Measurements from ENCODE around the gene ROBO1. TPM values are rescaled to one million over a fixed set of nuclear protein-coding genes. Genes with fewer than 3 reads are reported as not detected.

Gene ROBO1
- total RNA-seq, 1 experiment from 2014 or later = 0.25 TPM

DNA sequence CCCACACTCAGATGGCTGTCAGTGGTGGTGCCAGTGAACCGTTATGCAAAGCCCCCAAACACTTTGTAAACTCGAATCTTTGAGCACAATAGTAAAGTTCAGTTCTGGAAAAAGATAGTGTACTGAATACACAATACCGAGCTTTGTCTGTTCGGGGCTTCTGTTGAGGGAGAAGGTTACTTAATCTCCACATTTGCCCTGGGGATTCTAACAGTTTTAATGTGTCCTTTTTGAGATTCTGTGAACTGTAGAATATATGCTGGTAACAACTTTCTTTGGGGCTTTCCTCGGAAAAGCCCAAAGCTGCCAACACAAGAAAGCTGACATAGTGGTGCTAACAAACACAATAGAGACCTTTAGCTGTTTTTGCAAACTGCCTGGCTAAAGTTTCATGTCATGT lies 686.5 kb downstream of the ROBO1 start:
- no peak for DNase-seq (ENCODE audit: low spot score)

DNA sequence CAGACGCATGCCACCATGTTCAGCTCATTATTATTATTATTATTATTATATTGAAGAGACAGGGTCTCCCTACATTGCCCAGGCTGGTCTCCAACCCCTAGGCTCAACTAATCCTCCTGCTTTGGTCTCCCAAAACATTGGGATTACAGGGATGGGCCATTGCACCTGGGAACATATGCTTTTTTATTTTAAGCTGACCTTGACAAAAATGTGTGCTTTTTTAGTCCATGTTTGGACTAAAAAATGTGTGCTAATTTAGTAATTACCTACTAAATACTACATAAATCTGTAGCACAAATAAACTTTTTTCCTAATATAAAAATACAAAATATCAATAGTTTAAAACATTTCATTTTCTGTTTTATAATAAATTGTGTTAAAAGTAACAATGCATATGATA lies 693.2 kb downstream of the ROBO1 start:
- no peak for DNase-seq (ENCODE audit: low spot score)

DNA sequence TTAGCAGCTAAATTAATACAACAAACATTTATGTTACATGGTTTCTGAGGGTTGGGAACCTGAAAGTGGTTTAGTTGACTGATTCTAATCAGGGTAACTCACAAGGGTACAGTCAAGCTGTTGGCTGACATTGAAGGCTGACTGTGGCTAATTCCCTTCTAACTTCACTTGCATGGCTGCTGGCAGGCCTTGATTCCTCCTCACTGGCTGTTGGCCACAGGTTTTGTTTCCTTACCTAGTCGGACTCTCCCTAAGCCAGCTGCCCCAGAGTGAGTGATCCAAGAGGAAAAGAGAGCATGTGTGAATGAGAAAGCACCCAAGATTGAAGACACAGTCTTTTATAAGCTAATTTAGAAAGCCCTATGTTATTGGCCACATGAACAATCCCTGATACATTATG lies 700.1 kb downstream of the ROBO1 start:
- DNase-seq (ENCODE audit: low spot score) = no peak

DNA sequence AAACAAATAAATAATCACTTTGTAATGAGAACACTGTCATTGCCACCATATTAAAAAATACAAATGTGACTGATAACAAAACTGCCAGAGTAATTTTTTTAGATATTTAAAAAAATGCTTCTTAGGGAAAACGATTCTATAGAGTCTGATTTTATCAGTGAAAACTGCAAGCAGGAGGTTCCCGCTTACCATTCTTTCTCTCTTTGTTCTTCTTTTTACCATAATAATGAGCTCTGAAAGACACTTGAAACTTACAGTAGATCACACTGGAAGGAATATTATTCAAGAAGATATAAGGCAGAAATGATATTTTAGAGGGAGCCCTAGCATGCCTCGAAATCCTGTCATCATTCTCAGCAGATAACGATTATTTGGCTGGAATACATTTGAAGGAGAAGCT lies 701.3 kb downstream of the ROBO1 start:
- no peak for DNase-seq (ENCODE audit: low spot score)

DNA sequence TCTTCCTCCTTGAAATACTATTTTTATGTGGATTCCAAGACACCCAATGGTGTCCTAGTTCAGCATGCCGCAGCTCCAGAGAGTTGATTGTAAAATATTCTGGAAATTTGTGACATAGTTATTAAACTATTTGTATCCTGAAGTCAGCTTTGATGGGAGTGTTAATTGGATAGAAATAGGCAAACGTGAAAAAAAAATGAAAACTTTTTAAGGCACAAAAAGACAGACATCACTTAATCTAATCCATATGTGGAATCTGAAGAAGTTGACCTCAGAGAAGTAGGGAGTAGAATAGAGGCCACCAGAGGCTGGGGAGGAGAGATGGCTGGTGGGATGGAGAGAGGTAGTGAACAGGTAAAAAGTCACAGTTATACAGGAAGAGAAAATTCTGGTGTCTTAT lies 704.2 kb downstream of the ROBO1 start:
- no peak for DNase-seq (ENCODE audit: low spot score)

DNA sequence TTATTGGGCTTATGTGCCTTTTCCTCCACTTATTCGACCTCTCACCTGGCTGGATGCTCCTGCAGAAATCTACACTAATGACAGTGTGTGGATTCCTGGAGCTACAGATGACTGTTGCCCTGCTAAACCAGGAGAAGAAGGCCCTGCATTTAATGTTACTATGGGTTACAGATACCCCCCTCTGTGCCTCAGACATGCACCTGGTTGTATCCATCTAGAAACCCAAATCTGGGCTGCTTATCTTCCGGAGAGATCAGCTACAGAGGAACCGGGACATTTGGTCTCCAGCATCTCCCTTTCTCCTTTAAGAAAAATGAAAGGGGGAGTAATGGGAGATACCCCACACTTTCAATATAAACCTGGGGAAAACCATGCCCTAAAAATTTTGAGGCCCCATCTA lies 710.0 kb downstream of the ROBO1 start:
- no peak for DNase-seq (ENCODE audit: low spot score)

DNA sequence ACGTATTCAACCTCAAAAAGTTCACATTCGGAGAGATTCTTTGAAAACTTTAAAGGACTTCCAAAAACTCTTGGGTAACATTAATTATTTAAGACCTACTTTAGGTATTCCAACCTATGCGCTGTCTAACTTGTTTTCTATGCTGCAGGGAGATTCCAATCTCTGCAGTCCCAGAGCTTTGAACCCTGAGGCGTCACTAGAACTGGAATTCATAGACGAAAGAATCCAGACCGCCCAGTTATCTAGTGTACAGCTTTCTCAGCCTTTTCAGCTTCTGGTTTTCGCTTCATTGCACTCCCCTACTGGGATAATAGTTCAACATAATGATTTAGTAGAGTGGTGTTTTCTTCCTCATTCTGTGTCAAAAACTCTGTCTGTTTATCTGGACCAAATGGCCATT lies 711.3 kb downstream of the ROBO1 start:
- DNase-seq (ENCODE audit: low spot score) = no peak

DNA sequence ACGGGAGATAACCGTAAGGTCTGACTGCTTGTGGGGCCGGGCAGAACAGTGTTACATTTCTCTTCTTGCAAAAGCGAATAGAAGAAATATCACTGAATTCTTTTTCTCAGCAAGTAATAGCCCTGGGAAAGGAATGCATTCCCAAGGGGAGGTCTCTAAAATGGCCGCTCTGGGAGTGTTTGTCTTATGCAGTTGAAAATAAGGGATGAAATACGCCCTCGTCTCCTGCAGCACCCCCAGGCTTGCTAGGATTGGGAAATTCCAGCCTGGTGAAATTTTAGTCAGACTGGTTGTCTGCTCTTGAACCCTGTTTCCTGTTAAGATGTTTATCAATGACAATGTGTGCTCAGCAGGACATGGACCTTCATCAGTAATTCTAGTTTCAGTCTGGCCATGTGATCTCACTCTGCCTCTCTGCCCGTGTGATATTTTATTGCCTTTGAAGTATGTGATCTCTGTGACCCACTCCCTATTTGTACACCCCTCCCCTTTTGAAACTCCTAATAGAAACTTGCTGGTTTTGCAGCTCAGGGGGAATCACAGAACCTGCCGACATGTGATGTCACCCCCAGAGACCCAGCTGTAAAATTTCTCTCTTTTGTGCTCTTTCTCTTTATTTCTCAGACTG lies 715.6 kb downstream of the ROBO1 start:
- no peak for DNase-seq (ENCODE audit: low spot score)

DNA sequence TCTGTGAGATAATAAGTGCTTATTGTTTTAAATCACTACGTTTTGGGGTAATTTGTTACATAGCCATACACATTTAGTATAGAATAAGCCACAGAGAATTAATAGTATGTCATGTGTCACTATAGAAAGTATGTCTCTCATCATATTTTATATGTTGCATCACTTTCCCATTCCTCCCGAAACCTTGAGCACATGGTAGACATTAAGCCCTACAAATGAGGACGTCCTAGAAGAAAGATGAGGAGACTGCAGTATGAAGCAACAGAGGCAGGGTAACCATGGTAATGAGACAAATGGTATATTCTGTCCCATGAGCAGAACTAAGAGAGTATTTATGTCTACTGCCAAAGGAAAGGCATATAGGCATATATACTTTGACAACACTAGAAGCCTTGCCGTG lies 720.2 kb downstream of the ROBO1 start:
- DNase-seq (ENCODE audit: low spot score) = no peak

DNA sequence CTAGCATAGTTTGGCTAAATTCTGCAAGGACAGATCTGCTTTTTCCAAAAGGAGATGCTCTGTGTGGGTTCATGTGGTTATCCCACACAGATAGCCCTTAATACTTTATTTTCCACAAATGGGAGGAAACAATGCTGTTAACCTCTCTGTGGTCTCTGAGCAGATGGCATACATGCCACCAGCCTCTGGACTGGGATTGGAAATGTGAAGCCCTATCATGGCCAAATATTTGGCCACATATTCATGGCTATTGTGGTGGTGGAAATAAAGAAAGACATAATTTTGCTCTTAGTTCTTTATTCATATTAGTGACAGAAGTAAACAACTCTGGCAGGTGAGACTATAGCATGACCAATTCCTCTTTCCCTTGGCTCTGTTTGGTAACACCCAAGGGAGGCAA lies 726.2 kb downstream of the ROBO1 start:
- DNase-seq (ENCODE audit: low spot score) = no peak

DNA sequence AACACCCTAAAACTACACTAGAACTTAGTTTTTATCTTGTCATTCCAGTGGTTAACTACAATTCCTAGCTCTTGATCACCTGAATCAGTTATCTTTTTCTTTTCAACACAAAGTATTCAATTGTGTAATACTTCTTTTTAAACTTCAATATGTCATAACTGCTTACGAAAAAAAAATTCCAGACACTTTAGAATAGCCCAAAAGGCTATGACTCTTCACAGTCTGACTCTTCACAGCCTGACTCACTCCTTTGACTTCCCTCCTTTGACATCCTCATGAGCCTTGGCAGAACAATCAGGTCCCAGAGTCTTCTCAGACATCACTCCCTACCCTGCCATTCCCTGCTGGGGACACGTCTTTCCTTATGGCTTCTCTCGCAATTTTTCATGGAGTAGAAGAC lies 727.1 kb downstream of the ROBO1 start:
- no peak for DNase-seq (ENCODE audit: low spot score)

DNA sequence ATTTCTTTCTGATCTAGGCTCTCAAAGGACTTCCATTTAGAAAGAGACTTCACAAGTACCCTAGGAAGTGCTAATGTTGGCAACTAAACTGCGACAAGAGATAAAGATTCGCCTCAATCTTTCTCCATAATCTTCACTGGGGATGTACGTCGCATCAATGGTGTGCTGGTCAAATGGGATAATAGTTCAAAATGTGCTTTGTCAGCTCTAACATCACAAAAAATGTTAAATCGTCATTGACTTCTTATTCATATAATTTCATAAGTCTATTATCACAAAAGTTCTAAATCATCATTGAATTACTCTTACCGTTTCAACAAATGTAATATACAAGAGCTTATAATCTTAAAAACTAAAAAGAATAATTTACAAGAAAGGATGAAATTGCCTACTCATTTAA lies 727.7 kb downstream of the ROBO1 start:
- no peak for DNase-seq (ENCODE audit: low spot score)

DNA sequence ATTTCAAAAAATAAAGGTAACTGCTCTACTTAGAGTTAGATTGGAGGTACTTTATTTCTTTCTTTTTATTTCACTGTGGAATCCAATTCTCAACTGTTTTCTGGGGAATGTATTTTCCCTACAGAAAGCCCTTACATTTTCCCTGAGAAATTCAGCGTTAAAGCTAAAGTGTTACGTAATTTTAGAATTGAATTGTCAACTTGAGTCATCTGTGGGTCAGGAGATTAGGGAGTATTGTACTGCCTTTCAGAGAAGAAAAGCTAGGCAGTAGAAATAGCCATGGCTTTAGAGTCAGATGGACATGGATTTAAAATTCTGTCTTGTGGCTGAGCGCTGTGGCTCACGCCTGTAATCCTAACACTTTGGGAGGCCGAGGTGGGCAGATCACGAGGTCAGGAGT lies 728.6 kb downstream of the ROBO1 start:
- no peak for DNase-seq (ENCODE audit: low spot score)

DNA sequence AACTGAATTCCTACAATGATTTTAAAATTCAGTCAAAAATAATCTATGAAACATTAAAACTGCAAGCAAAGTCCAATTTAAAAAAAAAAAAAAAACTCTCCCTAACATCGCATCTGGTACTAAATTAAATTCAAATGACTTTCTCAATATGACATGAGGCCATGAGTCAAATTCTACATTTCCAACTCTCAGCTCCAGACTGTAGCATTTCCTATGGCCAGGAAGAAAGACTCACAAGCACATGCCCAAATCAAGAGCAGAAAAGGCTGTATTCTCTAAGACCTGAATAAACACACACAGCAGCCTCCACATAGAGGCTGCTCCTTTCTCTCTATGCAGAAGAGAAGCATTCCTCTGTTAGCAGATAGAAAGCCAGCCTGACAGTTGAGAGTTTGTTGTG lies 729.2 kb downstream of the ROBO1 start:
- no peak for DNase-seq (ENCODE audit: low spot score)

DNA sequence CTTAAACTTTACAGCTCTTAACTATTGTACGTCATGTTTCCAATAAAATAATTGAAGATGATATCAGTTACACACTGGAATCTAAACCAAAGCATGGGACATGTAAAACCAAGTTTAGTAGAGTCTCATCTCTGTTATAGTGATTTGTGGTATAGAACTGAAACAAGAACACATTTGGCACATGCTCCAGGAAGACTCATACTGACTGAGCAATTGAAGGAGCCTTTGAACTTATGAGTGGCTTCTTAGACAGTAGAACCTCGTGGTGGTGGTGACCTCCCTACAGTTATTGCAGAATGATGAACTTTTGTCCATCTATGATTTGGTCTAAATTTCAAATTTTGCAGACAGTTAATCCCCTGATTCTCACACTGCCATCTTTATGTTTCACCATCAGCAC lies 729.7 kb downstream of the ROBO1 start:
- DNase-seq (ENCODE audit: low spot score) = no peak

DNA sequence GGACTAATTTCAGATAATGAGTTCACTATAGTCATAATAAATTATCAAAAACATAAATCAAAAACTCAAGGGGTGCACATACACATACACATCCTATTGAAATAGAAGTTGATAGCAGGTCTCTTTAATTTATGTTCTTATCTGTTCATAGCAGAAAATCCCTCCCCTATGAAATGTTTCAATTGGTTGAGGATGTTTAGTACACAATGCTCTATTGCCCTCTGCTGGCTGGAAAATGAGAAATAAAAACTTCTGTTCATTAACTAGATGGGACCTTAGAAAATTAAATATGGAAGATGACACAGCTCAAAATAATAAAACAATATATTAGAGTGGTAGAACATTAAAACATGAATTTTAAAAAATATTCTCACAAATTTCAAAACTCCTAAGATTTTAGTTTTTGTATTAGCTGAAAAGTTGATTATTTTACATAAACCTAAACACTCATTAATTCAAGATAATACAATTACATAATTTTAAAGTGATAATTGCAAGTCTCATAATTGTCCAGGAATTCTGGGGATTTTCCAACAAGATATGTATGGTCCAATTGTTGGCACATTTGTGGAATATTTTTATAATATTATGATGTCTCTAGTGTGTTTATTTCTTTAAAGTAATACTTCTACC lies 735.0 kb downstream of the ROBO1 start:
- peak; percentile 59 for DNase-seq (ENCODE audit: low spot score)

DNA sequence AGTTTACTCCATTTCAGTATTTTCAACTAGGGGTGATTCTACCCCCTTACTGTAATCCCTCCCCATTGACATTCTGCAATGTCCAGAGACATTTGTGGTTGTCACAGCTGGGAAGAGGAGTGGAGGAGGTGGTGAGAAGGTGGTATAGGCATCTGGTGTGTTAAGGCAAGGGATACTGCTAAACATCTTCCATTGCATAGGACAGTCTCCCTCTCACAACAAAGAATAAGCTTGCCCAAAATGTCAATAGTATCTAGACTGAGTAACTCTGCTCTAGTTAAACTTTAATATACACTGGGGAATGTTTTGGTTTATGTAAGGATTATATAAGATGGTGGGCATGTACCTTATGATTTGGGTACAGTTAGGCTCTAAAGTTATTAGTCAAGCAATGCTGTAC lies 737.6 kb downstream of the ROBO1 start:
- no peak for DNase-seq (ENCODE audit: low spot score)

DNA sequence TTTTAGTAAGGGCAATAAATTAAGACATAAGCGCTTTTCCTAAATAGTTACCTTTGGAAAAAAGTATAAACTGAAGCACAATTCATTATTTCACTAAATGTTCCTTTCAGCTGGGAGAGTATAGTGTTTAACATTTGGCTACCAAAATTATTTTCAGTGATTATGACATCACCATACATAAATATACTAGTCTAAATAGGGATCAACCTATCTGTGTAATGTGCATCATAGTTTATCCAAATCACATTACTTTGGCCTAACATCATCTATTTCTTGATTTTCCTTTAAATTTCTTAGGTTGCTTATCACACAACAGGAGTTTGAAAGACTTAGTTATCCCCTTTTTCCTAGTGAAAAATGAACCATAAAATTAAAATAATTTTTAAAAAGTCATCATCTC lies 738.9 kb downstream of the ROBO1 start:
- DNase-seq (ENCODE audit: low spot score) = no peak

DNA sequence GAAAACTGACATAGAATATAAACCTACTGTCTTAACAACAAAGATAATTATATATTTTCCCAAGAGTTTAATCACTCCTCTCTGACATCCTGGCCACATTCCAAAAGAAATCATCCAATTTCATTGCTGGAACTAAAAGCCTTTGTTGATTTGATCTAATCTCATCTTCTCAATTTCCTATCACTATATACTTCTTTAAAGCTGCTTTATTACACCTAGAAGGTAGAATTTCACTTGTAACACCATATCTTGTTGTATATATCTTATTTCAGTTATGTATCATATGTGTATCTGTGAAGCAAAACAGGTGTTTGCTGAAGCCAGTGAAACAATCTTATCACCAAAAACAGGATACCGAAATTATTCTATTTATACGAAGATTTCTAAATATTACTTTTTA lies 740.2 kb downstream of the ROBO1 start:
- no peak for DNase-seq (ENCODE audit: low spot score)

DNA sequence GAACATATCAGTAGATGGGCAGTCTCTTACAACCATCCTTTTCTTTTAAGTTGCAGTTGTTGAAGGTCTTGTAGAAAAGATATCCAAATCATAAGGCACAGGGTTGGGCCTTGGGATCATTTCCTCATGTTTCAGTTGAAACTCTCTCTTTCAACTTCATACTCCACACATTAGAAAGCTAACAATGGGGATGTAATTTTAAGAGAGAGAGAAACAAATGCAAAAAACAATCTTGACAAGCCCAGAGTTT lies 747.9 kb downstream of the ROBO1 start:
- DNase-seq (ENCODE audit: low spot score) = no peak

DNA sequence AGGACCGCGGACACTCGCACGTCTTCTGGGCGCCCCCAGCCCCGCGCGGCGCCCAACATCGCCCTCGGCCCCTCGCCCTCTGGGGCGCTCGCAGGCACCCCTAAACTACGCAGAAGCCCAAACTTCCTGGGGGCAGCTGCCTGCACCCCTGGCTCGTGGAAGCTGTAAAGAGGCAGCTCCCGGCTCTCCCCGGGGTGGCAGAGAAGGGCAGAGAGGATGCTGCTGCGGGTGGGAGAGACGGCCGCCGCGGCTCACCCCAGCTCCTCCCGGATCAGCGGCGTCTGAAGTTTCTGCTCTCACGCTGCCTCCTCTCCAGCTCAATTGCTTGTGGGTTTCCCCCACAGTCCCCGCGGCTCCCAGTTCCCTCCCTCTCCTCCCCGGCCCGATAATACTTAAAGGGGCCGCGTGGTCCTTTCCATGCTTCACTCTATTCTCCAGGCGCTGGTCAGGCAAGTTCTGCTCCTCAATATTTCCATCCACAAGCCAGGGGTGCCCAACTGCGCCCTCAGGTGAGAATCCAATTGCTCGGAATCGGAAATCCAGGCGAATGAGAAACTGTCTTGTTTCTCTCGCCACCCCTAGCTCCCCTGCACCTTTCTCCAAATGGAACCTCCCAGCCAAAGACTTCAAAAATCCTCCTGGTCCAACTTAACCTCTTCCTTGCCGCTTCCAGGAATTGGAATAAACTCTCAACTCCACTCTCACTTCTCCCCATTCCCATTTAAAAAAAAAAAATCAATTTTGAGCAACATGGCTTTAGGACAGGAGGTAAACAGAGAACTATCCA lies 748.5 kb downstream of the ROBO1 start:
- DNase-seq (ENCODE audit: low spot score) = peak; percentile 24

DNA sequence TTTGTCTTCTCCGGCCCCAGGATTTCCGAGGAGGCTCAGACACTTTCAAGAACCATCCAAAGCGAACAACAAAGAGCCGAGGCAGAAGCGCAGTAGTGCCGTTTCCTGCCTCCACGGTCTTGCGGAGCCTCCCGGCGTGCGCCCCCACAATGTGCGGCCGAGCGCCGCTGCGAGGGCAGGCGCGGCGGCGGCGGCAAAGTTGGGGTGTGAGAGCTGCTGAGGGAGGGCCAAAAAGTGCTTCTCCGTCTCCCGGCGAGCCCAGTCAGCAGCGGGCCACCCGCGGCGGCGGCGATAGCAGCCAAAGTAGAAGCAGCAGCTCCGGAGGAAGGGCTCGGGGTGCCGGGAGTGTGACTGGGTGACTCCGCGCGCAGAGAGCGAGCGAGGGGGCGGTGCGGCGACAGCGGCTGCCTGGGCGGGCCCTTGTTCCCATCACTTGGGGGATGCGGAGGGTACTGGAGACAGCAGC lies 749.1 kb downstream of the ROBO1 start:
- no peak for DNase-seq (ENCODE audit: low spot score)

DNA sequence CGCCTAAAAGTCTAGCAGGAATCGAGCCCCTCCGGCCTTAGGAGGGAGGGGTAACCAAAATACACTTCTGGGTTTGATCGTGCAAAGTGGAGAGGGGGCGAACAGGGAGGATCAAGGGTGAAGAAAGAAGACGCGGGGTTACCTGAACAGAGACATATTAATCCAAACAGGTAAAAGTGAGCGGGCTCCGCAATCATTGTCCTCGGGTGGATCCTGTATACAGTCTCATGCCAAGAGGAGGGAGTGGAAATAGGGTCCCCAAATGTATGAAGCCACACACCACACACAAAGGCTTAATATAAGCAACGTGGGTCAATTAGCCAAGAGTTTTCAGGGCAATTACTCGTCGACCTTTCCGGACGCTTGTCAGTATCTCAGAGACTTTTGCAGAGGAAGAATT lies 749.5 kb downstream of the ROBO1 start:
- DNase-seq (ENCODE audit: low spot score) = no peak
